DOHH2 (cell line): ENCODE data around the gene KLK11.

ENCODE experiments used
- H3F3A ChIP-seq: fragments of 200-600 bp; sonication (generic), shearing (Covaris generic); 2 replicates; pipeline ENCODE4 v1.6.0; 2016; ENCODE audit warnings: antibody characterized with exemption, mild to moderate bottlenecking; ENCODE audit not compliant: control insufficient read depth, insufficient read depth
- H3K27ac ChIP-seq: fragments of 200-600 bp; sonication (generic); 2 replicates; pipeline ENCODE4 v1.5.1; 2014; ENCODE audit warnings: low read depth, mild to moderate bottlenecking, low read length, moderate library complexity
- H3K27me3 ChIP-seq: fragments of 200-600 bp; sonication (generic); 2 replicates; pipeline ENCODE4 v1.6.1; 2014; ENCODE audit warnings: mild to moderate bottlenecking, low read length, mixed read lengths; ENCODE audit not compliant: control insufficient read depth
- H3K36me3 ChIP-seq: fragments of 200-600 bp; sonication (generic); 2 replicates; pipeline ENCODE4 v1.6.1; 2014; ENCODE audit warnings: mild to moderate bottlenecking, low read length, moderate library complexity, mixed read lengths; ENCODE audit not compliant: control insufficient read depth
- H3K4me1 ChIP-seq: fragments of 200-600 bp; sonication (generic); 2 replicates; pipeline ENCODE4 v1.6.1; 2014; ENCODE audit warnings: mild to moderate bottlenecking, low read length, mixed read lengths; ENCODE audit not compliant: control insufficient read depth
- H3K4me2 ChIP-seq: fragments of 200-600 bp; sonication (generic); 2 replicates; pipeline ENCODE4 v1.6.0; 2014; ENCODE audit warnings: mild to moderate bottlenecking, low read length, moderate library complexity
- H3K4me3 ChIP-seq: fragments of 200-600 bp; sonication (generic); 2 replicates; pipeline ENCODE4 v1.5.1; 2014; ENCODE audit warnings: mild to moderate bottlenecking, low read length, mixed read lengths
- H3K79me2 ChIP-seq: fragments of 200-600 bp; sonication (generic); 2 replicates; pipeline ENCODE4 v1.6.1; 2014; ENCODE audit warnings: mild to moderate bottlenecking, low read length, mixed read lengths; ENCODE audit not compliant: control insufficient read depth
- H3K9me2 ChIP-seq: fragments of 200-600 bp; sonication (generic); replicated peaks from 2 replicates; pipeline ENCODE4 v1.6.1; 2014; ENCODE audit warnings: mild to moderate bottlenecking, low read length, mixed read lengths; ENCODE audit not compliant: control insufficient read depth
- H3K9me3 ChIP-seq: fragments of 200-600 bp; sonication (generic); 2 replicates; pipeline ENCODE4 v1.6.1; 2014; ENCODE audit warnings: antibody characterized with exemption, low read length, mixed read lengths; ENCODE audit not compliant: control insufficient read depth, insufficient read depth
- H4K20me1 ChIP-seq: fragments of 200-600 bp; sonication (generic); 2 replicates; pipeline ENCODE4 v1.6.0; 2014; ENCODE audit warnings: low read depth, mild to moderate bottlenecking, antibody characterized with exemption, low read length, moderate library complexity; ENCODE audit not compliant: control insufficient read depth, insufficient read depth
- EZH2phosphoT487 ChIP-seq: fragments of 200-600 bp; sonication (generic); IDR thresholded peaks from 2 replicates; pipeline ENCODE4 v1.6.1; 2017; ENCODE audit warnings: borderline replicate concordance, mild to moderate bottlenecking, antibody characterized with exemption, low read length, moderate library complexity, mixed read lengths
- TF ChIP-seq, protein P1 (sequence below): fragments of 200-600 bp; sonication (generic); IDR thresholded peaks from one replicate; pipeline ENCODE4 v1.5.1; 2014; ENCODE audit warnings: antibody characterized with exemption, mild to moderate bottlenecking, low read depth, low read length; ENCODE audit not compliant: poor library complexity, severe bottlenecking

KLK11 gene

DNA sequence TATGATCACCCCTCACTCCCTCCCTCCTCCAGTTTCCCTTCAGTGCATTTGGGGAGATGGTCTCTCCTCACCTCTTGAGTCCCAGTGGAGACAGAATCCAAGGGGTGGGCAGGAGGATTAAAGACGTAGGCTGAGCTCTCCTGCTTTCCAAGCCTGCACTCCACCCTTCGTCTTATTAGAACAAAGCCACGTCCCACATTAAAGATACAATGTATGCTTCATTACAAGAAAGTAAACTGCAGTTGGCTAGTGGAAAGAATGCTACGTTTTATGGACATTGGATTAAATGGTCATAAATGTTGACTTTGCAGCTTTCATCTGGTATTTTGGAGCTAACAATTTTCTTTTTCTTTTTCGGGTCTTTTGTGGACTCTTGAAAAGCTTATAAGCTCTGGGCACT is 1.5 kb upstream of the KLK11 start:
- H3K79me2 ChIP-seq: no peaks in the 10 kb centered on the region
- no peaks in the 10 kb centered on the region for H3K9me3 ChIP-seq
- TF ChIP-seq, protein P1, sequence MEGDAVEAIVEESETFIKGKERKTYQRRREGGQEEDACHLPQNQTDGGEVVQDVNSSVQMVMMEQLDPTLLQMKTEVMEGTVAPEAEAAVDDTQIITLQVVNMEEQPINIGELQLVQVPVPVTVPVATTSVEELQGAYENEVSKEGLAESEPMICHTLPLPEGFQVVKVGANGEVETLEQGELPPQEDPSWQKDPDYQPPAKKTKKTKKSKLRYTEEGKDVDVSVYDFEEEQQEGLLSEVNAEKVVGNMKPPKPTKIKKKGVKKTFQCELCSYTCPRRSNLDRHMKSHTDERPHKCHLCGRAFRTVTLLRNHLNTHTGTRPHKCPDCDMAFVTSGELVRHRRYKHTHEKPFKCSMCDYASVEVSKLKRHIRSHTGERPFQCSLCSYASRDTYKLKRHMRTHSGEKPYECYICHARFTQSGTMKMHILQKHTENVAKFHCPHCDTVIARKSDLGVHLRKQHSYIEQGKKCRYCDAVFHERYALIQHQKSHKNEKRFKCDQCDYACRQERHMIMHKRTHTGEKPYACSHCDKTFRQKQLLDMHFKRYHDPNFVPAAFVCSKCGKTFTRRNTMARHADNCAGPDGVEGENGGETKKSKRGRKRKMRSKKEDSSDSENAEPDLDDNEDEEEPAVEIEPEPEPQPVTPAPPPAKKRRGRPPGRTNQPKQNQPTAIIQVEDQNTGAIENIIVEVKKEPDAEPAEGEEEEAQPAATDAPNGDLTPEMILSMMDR: no peak
- TF ChIP-seq EZH2phosphoT487: no peak
- no peak overlapping the region for H3K4me2 ChIP-seq
- no peaks in the 10 kb centered on the region for H3F3A ChIP-seq
- H3K4me3 ChIP-seq: no peak overlapping the region
- H3K27me3 ChIP-seq: no peaks in the 10 kb centered on the region
- no peak overlapping the region for H3K27ac ChIP-seq
- H3K9me2 ChIP-seq: no peaks in the 10 kb centered on the region
- H3K36me3 ChIP-seq: no peaks in the 10 kb centered on the region
- H4K20me1 ChIP-seq: no peaks in the 10 kb centered on the region
- H3K4me1 ChIP-seq: no peaks in the 10 kb centered on the region

DNA sequence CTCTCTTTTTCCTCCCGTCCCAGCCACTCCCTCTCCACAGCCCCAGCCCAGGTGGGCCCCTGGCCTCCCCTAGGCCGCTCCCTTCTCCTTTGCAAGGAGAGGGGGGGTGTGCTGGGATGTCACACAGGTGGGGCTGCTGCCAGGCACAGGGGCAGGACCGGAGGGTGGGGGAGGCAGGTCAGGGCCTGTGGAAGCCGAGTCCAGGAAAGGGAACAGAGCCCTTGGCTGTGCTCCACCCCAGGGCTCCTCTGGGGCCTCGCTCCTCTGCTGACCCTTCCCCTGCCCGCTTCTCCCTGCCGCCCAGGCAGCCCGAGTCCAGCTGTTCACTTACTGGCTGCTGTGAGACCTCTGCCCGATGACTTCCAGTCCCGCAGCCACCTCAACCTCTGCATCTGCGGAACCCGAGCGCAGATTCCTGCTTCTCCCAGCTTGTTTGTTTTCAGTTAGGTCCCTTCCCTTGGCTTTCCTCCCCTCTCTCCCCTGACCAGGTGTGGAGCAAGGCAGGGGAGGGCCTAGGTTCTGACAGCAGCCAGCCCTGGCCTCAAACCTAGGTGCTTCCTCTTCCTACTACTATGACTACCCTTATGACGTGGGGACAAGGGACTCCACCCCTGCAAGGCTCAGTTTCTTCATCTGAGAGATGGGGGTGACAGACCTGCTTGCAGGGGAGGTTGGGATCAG is 850 bp upstream of the KLK11 start:
- no peaks in the 10 kb centered on the region for H3K9me2 ChIP-seq
- no peaks in the 10 kb centered on the region for H3K36me3 ChIP-seq
- H3K27me3 ChIP-seq: no peaks in the 10 kb centered on the region
- H3K4me1 ChIP-seq: no peaks in the 10 kb centered on the region
- TF ChIP-seq, protein P1: no peak
- TF ChIP-seq EZH2phosphoT487: no peak
- no peaks in the 10 kb centered on the region for H4K20me1 ChIP-seq
- no peak overlapping the region for H3K27ac ChIP-seq
- no peaks in the 10 kb centered on the region for H3K79me2 ChIP-seq
- no peaks in the 10 kb centered on the region for H3F3A ChIP-seq
- no peaks in the 10 kb centered on the region for H3K9me3 ChIP-seq
- H3K4me2 ChIP-seq: no peak overlapping the region
- H3K4me3 ChIP-seq: no peak overlapping the region

DNA sequence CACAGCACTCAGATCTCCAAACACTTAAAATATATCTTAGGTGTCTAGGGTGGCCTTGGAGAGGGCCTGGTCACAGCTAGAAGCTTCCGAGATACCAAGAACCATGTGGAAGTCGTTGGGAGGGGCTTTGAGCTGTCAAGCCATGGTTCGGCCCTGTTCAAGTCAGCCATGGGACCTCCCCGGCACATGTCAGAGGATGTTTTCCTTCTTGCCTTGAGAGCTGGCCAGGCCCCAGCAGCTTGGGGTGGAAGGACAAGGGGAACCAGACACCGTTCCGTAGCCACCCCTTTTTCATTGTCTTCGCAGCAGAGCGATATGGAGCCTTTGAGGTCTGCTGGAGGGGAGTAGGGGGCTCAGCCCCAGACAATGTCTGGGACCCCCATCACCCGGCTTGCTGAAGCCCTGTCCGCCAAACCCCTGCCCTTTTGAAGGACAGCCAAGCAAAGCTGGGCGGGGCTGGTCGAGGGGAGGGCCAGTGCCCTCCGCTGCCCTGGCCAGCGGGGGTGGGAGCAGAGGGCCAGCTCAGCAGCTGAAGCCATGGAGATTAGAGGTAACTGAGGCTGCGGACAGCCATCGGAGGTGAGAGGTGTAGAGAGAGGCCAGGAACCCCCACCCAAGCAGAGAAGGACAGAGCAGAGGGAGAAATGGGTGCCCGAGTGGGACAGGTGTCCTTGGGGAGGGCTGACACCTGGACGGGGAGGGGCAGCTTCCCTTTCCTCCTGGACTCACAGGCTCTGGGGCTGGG is 435 bp downstream of the KLK11 start:
- Histone ChIP-seq H3K4me3 (no peak overlapping the region), H3K9me2 (no peaks in the 10 kb centered on the region), H3K4me2 (no peak overlapping the region), H3F3A (no peaks in the 10 kb centered on the region), H3K27ac (no peak overlapping the region), H3K9me3 (no peaks in the 10 kb centered on the region), H3K27me3 (no peaks in the 10 kb centered on the region), H4K20me1 (no peaks in the 10 kb centered on the region), H3K79me2 (no peaks in the 10 kb centered on the region), H3K36me3 (no peaks in the 10 kb centered on the region), H3K4me1 (no peaks in the 10 kb centered on the region)
- TF ChIP-seq EZH2phosphoT487: no peak
- TF ChIP-seq, protein P1: no peak
